ENCODE results near the gene SLC9A9.

SLC9A9 gene

GRCh38 chr3:143266927-143267326, 581.3 kb downstream of the SLC9A9 start:
- DNase-seq, result peak; percentile 64

GRCh38 chr3:143266511-143266910, 581.8 kb downstream of the SLC9A9 start:
- DNase-seq, result no peak

- DNase-seq, result no peak
Measured at GRCh38 chr3:143265501-143266070, 582.7 kb downstream of the SLC9A9 start.

- peak; percentile 40 for DNase-seq
Measured at GRCh38 chr3:143263852-143264513, 584.3 kb downstream of the SLC9A9 start.

- DNase-seq, result no peak
Measured at GRCh38 chr3:143261848-143262247, 586.4 kb downstream of the SLC9A9 start.

GRCh38 chr3:143258692-143259091, 589.6 kb downstream of the SLC9A9 start:
- no peak for DNase-seq

GRCh38 chr3:143256416-143256815, 591.9 kb downstream of the SLC9A9 start:
- no peak for DNase-seq

GRCh38 chr3:143255739-143256138, 592.5 kb downstream of the SLC9A9 start:
- DNase-seq, result no peak

GRCh38 chr3:143252931-143253330, 595.3 kb downstream of the SLC9A9 start:
- no peak for DNase-seq

GRCh38 chr3:143249014-143249413, 599.3 kb downstream of the SLC9A9 start:
- no peak for DNase-seq

GRCh38 chr3:143247073-143247472, 601.2 kb downstream of the SLC9A9 start:
- no peak for DNase-seq

- DNase-seq, result no peak
Measured at GRCh38 chr3:143245692-143246091, 602.6 kb downstream of the SLC9A9 start.

- no peak for DNase-seq
Measured at GRCh38 chr3:143244516-143245063, 603.7 kb downstream of the SLC9A9 start.

GRCh38 chr3:143243686-143244085, 604.6 kb downstream of the SLC9A9 start:
- no peak for DNase-seq

GRCh38 chr3:143242691-143243090, 605.6 kb downstream of the SLC9A9 start:
- DNase-seq, result no peak

- DNase-seq, result no peak
Measured at GRCh38 chr3:143242101-143242500, 606.2 kb downstream of the SLC9A9 start.

- DNase-seq, result no peak
Measured at GRCh38 chr3:143241481-143241951, 606.8 kb downstream of the SLC9A9 start.

GRCh38 chr3:143240886-143241285, 607.4 kb downstream of the SLC9A9 start:
- DNase-seq, result no peak

- DNase-seq, result no peak
Measured at GRCh38 chr3:143239031-143239430, 609.2 kb downstream of the SLC9A9 start.

GRCh38 chr3:143237077-143237627, 611.1 kb downstream of the SLC9A9 start:
- DNase-seq, result no peak

GRCh38 chr3:143236226-143236964, 611.9 kb downstream of the SLC9A9 start:
- peak; percentile 46 for DNase-seq

GRCh38 chr3:143235614-143236204, 612.6 kb downstream of the SLC9A9 start:
- DNase-seq, result no peak

GRCh38 chr3:143234526-143234925, 613.7 kb downstream of the SLC9A9 start:
- DNase-seq, result no peak
